Measurements from ENCODE around the gene MBD5.

MBD5 gene

GRCh38 chr2:148512501-148512900, 491.6 kb downstream of the MBD5 start:
- Histone ChIP-seq H3K4me3 (replicated peaks; ENCODE audit: low read depth, low read length) (no peak overlapping the region), H3K27me3 (replicated peaks; ENCODE audit: control insufficient read depth, insufficient read depth, low read length) (no peaks in the 10 kb centered on the region), H3K36me3 (ENCODE audit: control insufficient read depth, insufficient read depth, low read length) (no peaks in the 10 kb centered on the region)
- no peak for DNase-seq (ENCODE audit: extremely low read depth, insufficient read length)
- TF ChIP-seq, protein P1, sequence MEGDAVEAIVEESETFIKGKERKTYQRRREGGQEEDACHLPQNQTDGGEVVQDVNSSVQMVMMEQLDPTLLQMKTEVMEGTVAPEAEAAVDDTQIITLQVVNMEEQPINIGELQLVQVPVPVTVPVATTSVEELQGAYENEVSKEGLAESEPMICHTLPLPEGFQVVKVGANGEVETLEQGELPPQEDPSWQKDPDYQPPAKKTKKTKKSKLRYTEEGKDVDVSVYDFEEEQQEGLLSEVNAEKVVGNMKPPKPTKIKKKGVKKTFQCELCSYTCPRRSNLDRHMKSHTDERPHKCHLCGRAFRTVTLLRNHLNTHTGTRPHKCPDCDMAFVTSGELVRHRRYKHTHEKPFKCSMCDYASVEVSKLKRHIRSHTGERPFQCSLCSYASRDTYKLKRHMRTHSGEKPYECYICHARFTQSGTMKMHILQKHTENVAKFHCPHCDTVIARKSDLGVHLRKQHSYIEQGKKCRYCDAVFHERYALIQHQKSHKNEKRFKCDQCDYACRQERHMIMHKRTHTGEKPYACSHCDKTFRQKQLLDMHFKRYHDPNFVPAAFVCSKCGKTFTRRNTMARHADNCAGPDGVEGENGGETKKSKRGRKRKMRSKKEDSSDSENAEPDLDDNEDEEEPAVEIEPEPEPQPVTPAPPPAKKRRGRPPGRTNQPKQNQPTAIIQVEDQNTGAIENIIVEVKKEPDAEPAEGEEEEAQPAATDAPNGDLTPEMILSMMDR (IDR thresholded peaks at IDR 0.05; ENCODE audit: insufficient read depth, low read length, poor library complexity, severe bottlenecking): no peak

GRCh38 chr2:148513427-148513826, 492.5 kb downstream of the MBD5 start:
- H3K36me3 ChIP-seq (ENCODE audit: control insufficient read depth, insufficient read depth, low read length): no peaks in the 10 kb centered on the region
- TF ChIP-seq, protein P1 (IDR thresholded peaks at IDR 0.05; ENCODE audit: insufficient read depth, low read length, poor library complexity, severe bottlenecking): no peak
- no peaks in the 10 kb centered on the region for H3K27me3 ChIP-seq (replicated peaks; ENCODE audit: control insufficient read depth, insufficient read depth, low read length)
- H3K4me3 ChIP-seq (replicated peaks; ENCODE audit: low read depth, low read length): no peak overlapping the region
- DNase-seq (ENCODE audit: extremely low read depth, insufficient read length): no peak

- TF ChIP-seq, protein P1 (IDR thresholded peaks at IDR 0.05; ENCODE audit: insufficient read depth, low read length, poor library complexity, severe bottlenecking): no peak
- Histone ChIP-seq H3K27me3 (replicated peaks; ENCODE audit: control insufficient read depth, insufficient read depth, low read length) (no peaks in the 10 kb centered on the region), H3K36me3 (ENCODE audit: control insufficient read depth, insufficient read depth, low read length) (no peaks in the 10 kb centered on the region), H3K4me3 (replicated peaks; ENCODE audit: low read depth, low read length) (no peak overlapping the region)
- DNase-seq (ENCODE audit: extremely low read depth, insufficient read length): no peak
Observed at GRCh38 chr2:148515120-148515519, 494.2 kb downstream of the MBD5 start.

DNA sequence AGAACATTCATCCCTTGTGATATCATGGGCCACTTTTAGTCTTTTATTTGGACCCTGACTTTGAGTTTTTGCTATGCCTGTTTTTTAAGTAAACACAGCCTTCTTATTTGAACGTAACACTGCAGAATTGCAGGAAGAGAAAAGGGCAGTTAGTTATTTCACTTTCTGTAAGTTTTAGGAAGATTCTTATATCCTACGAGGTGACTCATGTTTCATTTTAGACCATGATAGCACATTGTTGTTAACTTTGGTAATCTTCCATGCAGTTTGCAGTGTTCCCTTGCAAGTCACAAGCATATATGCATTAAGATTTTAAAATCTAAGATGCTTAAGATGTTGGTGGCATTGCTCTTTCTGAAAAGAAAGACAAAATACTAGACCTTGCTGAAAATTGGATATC, 495.1 kb downstream of the MBD5 start:
- TF ChIP-seq, protein P1 (IDR thresholded peaks at IDR 0.05; ENCODE audit: insufficient read depth, low read length, poor library complexity, severe bottlenecking): no peak
- Histone ChIP-seq H3K27me3 (replicated peaks; ENCODE audit: control insufficient read depth, insufficient read depth, low read length) (no peaks in the 10 kb centered on the region), H3K4me3 (replicated peaks; ENCODE audit: low read depth, low read length) (no peak overlapping the region), H3K36me3 (ENCODE audit: control insufficient read depth, insufficient read depth, low read length) (no peaks in the 10 kb centered on the region)
- no peak for DNase-seq (ENCODE audit: extremely low read depth, insufficient read length)

DNA sequence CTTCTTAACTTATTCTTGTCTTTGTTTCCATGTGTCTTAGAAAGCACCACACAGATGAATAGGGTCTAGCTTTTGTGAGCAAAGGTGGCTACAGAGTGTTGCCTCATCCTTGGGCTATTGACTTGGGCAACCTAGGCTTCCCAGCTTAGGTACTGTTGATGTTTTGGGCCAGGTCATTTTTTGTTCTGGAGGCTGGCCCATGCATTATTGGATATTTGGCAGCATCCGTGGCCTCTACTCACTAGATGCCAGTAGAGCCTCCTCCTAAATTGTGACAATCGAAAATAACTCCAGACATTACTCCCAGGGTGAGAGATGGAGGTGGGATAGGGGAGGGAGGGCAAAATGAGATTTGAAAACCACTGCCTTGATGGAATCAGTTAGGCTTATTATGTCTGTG, 496.4 kb downstream of the MBD5 start:
- no peaks in the 10 kb centered on the region for H3K27me3 ChIP-seq (replicated peaks; ENCODE audit: control insufficient read depth, insufficient read depth, low read length)
- TF ChIP-seq, protein P1 (IDR thresholded peaks at IDR 0.05; ENCODE audit: insufficient read depth, low read length, poor library complexity, severe bottlenecking): no peak

GRCh38 chr2:148517822-148518221, 496.9 kb downstream of the MBD5 start:
- H3K4me3 ChIP-seq (replicated peaks; ENCODE audit: low read depth, low read length): no peak overlapping the region
- TF ChIP-seq, protein P1 (IDR thresholded peaks at IDR 0.05; ENCODE audit: insufficient read depth, low read length, poor library complexity, severe bottlenecking): no peak
- no peaks in the 10 kb centered on the region for H3K36me3 ChIP-seq (ENCODE audit: control insufficient read depth, insufficient read depth, low read length)
- no peaks in the 10 kb centered on the region for H3K27me3 ChIP-seq (replicated peaks; ENCODE audit: control insufficient read depth, insufficient read depth, low read length)
- DNase-seq (ENCODE audit: extremely low read depth, insufficient read length): no peak

More for the DNA sequence above, 496.4 kb downstream of the MBD5 start:
- H3K4me3 ChIP-seq (replicated peaks; ENCODE audit: low read depth, low read length): no peak overlapping the region
- DNase-seq (ENCODE audit: extremely low read depth, insufficient read length): no peak
- H3K36me3 ChIP-seq (ENCODE audit: control insufficient read depth, insufficient read depth, low read length): no peaks in the 10 kb centered on the region

All from GM06990 (cell line).